ENCODE data around the gene PTGDS. TPM values are rescaled to one million over a fixed set of nuclear protein-coding genes. Genes with fewer than 3 reads are reported as not detected.

The PTGDS gene
- polyA plus RNA-seq, 4 donors = 34.0 to 80.6 (median 34.4) TPM

- no peak for DNase-seq (ENCODE audit: low read depth in 4 of 4, low spot score in 2 of 4)
Observed at GRCh38 chr9:136945333-136946227, 31.7 kb upstream of the PTGDS start.

GRCh38 chr9:136946228-136947027, 30.9 kb upstream of the PTGDS start:
- no peak for DNase-seq (ENCODE audit: low read depth in 4 of 4, low spot score in 2 of 4)

DNA sequence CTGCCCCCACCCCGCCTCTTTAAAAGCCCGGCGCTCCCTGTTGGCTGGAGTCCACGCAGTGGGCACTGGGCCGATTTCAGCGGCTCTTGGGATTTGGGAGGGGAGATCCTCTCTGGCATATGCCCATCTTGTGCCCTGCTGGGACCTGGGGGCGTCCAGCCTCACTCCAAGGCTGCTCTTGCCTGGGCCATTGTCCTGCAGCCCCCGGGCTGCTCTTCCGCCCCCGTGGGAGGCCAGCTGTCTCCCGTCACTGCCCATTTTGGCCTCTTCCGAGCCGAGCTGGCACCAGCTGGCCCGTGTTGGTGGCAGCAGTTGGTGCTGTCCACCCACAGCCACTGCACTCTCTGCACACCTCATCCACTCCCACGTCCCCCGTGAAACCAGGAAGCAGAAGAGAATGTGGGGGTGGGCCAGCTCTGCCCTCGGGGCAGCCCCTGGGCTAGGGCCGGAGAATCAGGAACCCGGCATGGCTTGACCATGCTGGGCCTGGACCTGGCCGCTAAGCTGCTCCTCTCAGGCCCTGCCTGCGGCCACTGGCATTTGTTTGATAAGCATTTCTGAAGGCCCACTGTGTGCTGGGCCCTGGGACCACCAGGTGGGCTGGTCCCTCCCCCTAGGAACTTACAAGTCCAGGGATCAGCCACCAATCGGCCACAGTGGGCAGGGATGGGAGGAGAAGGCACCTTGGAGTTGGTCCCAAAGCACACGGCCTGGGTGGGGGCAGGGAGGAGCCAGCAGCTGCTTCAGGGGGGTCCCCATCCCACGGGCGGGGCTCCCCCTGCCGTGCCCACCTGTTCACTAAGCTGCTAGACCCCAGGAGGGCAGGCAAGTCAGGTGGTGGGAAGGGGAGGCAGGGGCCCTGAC, 30.0 kb upstream of the PTGDS start:
- no peak for DNase-seq (ENCODE audit: low read depth in 4 of 4, low spot score in 2 of 4)

- DNase-seq (ENCODE audit: low read depth in 4 of 4, low spot score in 2 of 4) = no peak
Observed at GRCh38 chr9:136947955-136948510, 29.3 kb upstream of the PTGDS start.

DNA sequence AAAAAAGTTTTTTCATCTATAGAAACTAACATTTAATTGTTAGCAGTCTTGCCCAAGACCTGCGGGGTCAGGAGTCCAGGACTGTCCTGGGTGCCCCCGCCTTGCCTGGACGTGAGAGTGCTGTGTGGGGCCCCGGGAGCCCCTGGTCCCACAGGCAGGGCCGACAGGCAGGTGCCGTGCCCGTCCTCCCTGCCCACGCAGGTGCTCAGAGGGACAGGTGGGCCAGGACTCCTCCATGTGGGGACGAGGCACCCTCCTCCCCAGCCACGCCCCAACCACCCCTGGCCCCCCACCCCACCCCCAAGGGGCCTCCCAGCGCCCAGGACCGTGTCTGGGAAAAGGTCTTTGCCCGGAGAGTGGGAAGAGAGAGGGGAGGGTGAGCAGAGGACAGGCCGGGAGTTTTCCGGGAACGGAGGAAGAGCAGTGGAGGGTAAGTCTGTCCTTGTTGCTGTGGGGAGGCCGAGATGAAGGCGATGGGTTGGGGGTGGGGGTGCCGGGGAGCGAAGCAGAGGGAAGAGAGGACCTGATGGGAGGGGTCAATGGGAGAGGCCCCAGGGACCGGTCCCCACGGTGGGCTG, 28.0 kb upstream of the PTGDS start:
- DNase-seq (ENCODE audit: low read depth in 4 of 4, low spot score in 2 of 4) = no peak

DNA sequence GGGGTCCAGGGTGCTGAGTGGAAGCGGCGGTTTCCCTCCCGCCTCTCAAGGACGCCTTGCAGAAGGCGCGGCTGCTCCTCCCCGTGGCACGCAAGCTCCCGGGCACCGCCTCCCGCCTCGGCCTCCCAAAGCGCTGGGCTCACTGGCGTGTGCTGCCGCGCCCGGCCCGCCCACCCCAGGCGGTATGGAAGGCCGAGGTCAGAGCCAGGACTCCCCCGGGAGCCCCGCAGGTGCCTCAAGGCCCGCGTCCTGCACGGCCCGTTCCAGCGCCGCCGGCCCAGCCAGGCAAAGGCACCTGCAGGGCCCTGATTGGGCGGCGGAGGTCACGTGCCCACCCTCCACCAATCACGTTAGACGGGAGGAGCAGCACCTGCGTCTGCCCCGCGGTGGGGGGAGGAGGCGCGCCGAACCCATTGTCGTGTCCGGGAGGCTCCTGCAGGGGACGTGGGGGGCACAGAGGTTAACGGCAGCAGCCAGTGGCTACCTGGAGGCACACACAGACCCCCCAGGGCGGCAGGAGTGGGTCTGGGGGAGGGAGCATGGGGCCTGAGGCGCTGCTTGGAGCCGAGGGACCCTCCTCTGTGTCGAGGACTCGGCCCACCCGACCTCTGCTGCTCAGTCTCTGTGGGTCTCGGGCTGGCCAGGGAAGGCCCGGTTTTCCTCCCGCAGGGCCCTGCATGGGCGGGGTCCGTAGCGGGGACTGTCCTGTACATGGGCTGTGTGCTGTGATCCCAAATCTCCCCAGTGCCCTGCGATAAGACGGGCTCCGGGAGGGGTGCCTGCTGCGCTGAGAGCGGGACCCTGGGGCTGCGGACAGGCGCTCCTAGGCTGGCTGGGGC, 27.3 kb upstream of the PTGDS start:
- DNase-seq (ENCODE audit: low read depth in 4 of 4, low spot score in 2 of 4) = peak; percentile 63 to 87 (median 80)

GRCh38 chr9:136950656-136951276, 26.5 kb upstream of the PTGDS start:
- no peak for DNase-seq (ENCODE audit: low read depth in 4 of 4, low spot score in 2 of 4)

DNA sequence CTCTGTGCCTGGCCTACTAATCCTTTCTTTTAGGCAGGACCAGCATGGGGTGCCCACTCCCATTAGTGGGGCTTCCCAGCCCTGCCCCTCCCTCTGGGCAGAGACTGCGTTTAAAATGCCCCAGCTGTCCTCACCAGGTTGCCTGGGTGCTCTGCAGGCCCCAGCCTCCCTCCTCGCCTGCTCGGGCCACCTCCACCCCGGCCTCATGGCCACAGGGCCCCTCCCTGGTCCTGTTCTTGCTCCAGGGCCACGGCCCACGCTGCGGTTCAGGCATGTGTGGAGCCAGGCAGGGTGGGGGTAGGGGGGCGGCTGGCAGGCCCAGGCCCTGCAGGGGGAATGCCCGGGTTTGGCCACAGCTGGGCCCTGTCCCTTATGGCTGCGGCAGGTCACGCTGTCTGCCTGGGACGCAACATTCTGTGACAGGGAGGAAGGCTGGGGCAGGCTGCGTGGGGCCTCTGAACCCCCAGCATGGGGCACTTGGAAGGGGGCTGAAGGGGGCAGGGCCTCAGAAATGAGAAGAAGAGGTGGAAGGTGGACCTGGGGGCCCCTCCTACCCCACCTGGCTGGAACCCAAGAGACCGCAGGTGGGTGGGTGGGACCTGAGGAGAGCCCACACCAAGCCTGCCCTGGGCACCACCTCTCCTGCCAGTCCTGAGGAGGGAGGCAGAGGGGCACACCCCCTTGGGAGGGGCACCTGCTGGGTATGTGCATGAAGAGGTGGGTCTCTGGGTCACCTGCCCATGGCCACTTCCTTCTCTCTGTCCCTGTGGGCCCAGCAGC, 25.6 kb upstream of the PTGDS start, which contains the start of gene LCN12:
Gene LCN12, plus strand, starts transcription at position 733 of the 780 bp plus-strand sequence. CDS start 55 bp downstream, outside the sequence.
- no peak for DNase-seq (ENCODE audit: low read depth in 4 of 4, low spot score in 2 of 4)

GRCh38 chr9:136952321-136952850, 24.9 kb upstream of the PTGDS start:
- DNase-seq (ENCODE audit: low read depth in 4 of 4, low spot score in 2 of 4) = no peak

GRCh38 chr9:136952876-136953770, 24.2 kb upstream of the PTGDS start:
- DNase-seq (ENCODE audit: low read depth in 4 of 4, low spot score in 2 of 4) = no peak

DNA sequence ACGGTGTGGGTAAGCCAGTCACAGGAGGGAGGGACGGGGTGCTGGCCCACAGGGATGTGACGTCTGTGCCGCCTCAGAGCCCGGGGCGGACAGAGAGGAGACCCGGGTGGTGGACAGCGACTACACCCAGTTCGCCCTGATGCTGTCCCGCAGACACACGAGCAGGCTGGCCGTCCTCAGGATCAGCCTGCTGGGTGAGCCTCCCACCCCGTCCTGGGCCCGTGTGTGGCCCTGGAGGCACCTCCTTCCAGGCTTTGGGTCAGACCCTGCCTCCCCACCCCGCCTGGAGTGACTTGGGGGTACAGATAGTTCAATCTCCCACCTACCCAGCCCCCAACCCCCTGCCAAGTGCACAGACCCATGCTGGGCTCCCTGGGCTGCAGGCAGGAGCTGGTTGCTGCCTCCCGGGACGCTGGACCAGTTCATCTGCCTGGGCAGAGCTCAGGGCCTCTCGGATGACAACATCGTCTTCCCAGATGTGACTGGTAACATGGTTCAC, 23.5 kb upstream of the PTGDS start:
- no peak for DNase-seq (ENCODE audit: low read depth in 4 of 4, low spot score in 2 of 4)

DNA sequence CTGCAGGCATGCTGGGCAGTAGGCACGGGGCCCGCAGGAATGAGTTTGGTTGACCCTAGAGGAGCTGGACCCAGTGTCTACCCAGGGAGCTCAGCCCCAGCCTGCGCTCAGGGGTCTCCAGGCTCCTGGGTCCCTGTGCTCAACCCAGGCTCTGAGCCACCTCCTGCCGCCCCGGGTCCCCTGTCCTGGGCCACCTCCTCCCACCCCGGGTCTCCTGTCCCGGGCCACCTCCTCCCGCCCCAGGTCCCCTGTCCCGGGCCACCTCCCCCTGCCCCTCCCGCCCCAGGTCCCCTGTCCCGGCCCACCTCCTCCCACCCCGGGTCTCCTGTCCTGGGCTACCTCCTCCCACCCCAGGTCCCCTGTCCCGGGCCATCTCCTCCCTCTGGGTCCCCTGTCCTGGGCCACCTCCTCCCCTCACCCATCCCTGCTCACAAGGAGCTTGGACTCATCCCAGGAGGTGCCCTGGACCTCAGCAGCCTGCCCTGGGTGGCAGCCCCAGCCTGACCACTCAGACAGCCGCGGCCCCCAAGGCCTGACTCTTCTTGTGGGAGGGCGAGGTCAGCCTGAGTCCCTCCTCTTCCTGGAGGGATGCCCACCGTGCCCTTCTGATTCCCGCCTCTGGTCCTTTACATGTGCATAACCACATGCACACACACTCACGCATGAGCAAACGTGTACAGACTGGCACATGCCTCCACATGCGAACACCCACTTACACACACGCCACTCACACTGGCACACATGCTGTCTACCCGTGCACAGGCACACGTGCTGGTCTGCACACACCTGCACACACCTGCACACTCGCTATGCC, 22.8 kb upstream of the PTGDS start:
- no peak for DNase-seq (ENCODE audit: low read depth in 4 of 4, low spot score in 2 of 4)

- DNase-seq (ENCODE audit: low read depth in 4 of 4, low spot score in 2 of 4) = no peak
Observed at GRCh38 chr9:136955202-136955942, 21.9 kb upstream of the PTGDS start.

DNA sequence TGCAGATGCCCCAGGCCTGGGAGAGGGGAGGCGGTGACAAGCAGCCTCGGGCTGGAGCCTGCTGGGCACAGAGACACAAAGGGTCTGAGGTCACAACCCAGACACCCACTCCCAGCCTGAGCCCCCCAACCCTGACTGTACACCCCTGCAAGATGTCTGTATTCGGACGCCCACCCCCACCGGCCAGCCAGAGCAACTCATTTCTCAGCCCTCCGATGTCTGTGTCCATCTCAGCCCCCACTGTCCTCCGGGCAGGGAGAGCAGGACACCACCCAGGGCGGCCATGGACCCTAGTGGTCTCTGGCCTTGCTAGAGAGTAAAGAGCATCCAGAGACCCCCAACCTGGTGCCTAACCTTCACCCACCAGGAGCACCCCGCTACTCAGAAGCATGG, 21.4 kb upstream of the PTGDS start:
- DNase-seq (ENCODE audit: low read depth in 4 of 4, low spot score in 2 of 4) = no peak

DNA sequence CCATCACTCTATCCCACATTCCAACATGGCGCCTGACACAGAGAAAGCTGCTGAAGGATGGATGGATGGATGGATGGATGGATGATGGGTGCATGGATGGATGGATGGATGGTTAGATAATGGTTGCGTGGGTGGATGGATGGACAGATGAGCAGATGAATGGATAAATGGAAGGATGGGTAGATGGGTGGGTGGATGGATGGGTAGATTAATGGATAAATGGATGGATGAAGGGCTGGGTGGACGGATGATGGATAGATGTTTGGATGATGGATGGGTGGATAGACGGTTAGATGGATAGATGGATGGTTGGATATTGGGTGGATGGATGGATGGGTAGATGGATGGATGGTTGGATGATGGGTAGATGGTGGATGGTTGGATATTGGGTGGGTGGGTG, 20.7 kb upstream of the PTGDS start:
- DNase-seq (ENCODE audit: low read depth in 4 of 4, low spot score in 2 of 4) = no peak
